HG03354 (cell line): Measurements from ENCODE around the gene ZC3H4.
"Not testable (repeated sequence)": the region's sequence is repeated elsewhere in the genome, so short reads cannot be mapped to it uniquely, and the experiment has no call there.

Experiments
- ATAC-seq: cut with Tn5 transposase; IDR thresholded peaks from one replicate; pipeline ENCODE4 v1.9.1; 2021; ENCODE audit warnings: mild to moderate bottlenecking; ENCODE audit not compliant: unreplicated experiment, poor library complexity, severe bottlenecking

The ZC3H4 gene

DNA sequence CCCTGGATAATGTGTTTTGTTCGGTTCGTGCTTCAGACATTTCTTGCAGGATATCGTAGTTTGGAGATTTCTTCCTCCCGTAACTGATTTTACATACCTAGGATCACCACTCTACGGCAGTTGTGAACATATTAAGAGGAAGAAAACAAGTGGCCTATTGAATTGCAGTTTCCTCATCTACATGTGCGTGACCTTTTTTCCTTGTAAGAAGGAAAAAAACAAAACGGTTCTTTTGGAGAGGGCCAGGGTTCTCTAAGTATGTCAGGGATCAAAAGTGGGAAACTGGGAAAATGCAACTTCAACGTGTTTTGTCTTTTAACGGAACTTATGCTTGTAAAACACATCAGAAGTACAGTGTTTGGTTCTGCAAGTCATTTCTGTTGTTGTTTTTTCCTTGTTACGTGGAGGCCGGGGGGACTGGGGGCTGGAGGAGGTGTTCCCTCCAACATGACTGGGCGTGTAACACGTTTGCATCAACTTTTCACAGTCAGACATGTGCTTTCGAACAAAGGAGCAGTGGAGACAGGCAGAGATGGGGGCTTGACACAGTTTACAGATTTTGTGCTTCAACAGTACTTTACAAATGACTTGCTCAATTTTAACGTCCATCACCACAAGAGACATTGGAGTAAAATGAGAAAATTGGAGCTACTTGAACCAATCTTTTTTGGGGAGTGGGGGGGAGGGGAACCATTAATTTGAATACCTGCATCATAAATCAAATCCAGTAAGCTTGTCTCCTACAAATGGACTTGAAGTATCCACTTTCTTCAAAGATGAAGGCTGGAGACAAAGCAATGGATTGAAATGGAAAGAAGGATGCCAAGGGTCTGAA lies 3.8 kb downstream of the ZC3H4 start:
- no peak for ATAC-seq

DNA sequence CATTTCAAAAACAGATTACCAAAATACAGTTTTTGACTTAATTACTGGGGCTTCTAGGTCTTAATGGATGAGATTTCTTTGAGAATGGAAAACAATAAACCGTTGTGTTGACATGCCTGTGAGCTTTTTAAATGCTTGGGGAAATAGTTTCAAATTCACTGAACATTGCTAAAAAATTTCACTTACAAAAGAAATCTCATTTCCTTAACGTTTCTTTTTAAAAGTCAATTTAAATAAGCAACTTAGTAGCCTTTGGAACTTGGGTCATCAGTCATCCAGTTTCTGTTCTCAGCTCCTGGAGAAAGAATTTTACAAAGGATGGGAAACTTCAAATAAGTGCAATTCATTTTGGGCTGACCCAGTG lies 4.4 kb downstream of the ZC3H4 start:
- no peak for ATAC-seq

DNA sequence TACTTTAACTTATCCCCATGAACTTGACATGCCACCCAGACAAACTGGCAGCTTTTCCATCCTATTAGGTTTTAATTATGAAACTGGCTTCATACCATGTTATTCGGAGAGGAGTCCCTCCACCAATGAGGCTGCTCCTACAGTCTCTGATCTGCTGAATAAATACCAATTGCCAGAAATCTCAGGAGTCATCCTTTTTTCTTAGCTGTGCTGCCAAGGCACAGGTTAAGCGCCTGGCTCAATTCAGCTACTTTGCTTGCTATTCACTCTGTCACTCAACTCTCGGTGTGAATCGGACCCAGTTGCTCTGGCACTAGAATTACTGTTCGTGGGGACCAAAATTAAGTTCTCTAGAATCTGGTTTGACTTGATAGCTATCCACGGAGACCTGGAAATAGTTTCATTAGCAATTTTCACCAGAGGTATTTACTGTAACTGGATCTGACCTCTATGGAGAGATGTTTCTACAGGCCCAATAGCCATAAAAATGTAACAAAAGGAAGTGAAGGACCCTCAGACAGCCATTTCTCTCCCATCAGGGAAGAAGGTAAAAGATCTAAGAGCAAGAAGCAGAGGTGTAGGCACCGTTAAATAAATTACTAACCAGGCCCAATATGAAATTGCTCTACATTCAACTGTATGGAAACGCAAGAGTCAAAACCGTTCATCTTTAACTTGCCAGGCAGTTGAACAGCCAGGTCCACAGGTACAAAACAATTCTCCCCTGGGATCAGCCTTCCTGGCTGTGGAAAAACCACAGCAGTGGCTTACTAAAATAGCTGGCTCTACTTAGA lies 5.4 kb downstream of the ZC3H4 start:
- ATAC-seq = no peak

DNA sequence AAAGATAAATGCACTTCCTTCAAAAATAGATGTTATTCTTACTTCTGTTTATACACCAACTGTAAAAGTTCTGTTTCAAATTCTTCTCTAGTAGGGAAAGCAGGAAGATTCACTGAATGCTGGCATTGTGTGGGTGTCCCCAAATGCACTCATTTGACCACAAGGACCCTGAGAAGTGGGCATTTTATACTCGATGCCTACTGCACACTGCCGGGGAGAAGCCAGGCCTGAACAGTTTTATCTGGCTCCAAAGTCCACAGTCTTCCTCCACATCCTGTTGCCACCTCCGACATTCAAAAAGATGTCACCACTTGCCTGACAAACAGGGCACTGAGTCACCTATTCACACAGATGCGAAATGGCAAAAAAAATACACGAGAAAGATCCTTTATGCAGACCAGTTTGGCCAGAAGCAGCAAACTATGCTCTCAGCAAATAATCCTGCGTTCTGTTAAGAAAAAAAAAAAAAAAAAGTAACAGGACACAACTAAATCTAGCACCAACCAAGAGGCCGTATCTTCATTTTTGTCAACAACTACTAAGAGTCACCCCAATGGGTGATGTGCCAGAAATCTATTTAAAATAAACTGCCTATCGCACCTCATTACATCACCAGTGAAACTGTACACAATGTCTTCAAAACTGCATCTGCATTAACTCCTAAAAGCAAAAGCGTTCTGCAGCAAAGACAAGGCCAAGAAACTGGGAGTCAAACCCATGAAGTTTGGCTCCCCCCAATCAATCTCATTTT lies 6.2 kb downstream of the ZC3H4 start:
- no peak for ATAC-seq

GRCh38 chr19:47106821-47107201 lies 6.8 kb downstream of the ZC3H4 start:
- no peak for ATAC-seq

DNA sequence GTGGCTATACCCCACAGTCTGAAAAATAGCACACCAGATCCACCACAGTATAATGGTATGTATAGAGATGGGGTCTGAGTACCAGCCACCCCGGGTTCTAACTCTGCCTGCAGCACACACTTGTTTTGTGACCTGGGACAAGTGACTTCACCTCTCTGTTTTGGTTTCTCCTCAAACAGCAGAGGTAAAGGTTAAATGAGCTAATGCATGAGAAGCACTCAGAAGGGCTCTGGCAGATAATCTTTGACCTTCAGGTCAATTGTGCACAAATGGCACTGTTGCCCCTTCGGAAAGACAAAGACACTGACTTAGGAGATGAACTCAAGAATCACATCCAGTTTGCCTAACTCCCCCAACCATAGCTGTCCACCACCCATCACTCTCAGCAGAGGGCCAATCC lies 7.7 kb downstream of the ZC3H4 start:
- no peak for ATAC-seq

DNA sequence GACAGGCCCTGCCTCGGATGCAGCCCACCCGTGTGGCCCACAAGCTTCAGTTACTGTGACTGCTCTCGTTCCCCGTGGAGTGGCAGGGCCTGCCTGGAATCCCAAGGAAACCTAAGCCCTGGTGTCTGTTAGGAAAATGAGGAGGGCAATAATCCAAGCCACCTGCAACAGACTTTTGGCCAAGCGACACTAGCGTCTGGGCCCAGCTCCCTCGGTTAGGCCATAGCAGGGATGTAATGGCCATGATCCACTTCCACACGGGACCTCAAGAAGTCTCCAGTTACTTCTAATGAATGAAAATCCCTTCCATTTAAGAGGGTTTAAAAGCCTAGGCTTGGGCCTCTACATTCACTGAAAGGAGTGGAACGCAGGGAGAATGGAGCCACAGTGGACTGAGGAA lies 8.9 kb downstream of the ZC3H4 start:
- no peak for ATAC-seq

DNA sequence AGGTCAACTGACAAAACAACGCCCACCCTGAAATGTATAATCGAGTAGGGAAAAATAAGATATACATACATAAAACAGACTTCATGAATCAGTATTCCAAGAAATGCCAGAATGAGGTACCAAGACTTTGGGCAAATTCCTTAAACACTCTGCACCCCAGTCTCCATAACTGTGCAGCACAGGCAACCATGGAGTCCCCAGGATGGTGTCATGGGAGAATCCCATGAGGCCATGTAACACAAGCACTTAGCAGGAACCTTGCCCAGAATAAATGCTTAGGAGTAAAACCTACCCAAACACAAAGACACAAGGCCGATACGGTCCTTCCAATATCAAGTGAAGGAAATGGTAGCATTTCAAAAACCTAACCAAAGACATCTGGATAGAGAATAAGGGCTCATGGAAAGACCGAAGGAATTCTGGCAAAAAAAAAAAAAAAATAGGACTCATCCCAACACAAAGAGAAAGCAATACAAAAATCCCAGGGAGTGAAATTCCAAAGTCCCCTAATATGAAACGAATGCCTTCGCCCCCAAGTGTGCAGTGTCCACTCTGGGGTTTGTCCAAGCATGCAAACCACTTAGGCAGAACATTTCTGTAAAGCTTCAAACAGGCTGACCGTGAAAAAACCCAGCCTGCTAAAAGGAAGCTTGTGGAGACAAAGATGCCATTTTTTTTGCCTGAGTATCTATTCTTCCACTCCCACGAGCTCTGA lies 11.1 kb downstream of the ZC3H4 start:
- no peak for ATAC-seq

GRCh38 chr19:47101116-47101515 lies 12.5 kb downstream of the ZC3H4 start:
- not testable (repeated sequence) for ATAC-seq

GRCh38 chr19:47100290-47100689 lies 13.3 kb downstream of the ZC3H4 start:
- no peak for ATAC-seq

DNA sequence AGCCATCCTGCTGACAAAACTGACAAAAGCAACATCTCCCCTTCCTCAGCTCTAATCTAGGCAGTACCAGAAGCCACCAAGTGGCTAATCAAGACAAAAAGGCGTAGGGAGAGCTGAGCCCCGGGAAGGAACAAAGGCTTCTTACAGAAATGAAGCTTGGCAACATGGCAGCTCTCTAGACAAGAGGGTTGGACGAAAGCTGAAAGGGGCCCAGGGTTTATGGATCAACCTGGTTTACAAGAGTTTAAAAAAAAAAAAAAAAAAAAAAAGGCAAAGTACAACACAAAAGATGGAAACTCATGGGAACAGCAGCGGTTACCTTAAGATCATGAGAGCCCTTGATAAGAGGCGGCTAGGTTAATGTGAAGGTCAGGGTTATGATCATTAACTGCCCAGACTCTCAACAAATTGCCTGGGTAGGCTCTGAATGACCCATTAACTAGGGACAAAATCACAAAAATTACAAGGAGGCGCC lies 14.0 kb downstream of the ZC3H4 start:
- no peak for ATAC-seq

DNA sequence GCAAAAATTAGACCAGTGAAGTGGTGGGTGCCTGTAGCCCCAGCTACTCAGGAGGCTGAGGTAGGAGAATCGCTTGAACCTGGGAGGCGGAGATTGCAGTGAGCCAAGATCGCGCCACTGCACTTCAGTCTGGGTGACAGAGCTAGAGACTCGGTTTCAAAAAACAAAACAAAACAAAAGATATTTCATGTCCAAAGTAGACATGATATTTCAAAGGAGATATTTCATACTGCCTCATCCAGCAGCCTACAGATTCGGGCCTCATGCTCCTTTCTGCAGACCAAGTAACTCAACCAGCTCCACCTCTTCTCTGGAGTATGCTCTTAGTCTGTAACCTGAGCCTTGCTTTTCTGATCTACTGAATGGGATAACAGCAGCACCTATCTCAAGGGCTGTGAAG lies 15.0 kb downstream of the ZC3H4 start:
- ATAC-seq = no peak

- ATAC-seq = no peak
These were observed 16.0 kb downstream of the ZC3H4 start for GRCh38 chr19:47097396-47098201.

GRCh38 chr19:47096721-47097120 lies 16.9 kb downstream of the ZC3H4 start:
- ATAC-seq = no peak

GRCh38 chr19:47096100-47096704 lies 17.4 kb downstream of the ZC3H4 start:
- no peak for ATAC-seq

DNA sequence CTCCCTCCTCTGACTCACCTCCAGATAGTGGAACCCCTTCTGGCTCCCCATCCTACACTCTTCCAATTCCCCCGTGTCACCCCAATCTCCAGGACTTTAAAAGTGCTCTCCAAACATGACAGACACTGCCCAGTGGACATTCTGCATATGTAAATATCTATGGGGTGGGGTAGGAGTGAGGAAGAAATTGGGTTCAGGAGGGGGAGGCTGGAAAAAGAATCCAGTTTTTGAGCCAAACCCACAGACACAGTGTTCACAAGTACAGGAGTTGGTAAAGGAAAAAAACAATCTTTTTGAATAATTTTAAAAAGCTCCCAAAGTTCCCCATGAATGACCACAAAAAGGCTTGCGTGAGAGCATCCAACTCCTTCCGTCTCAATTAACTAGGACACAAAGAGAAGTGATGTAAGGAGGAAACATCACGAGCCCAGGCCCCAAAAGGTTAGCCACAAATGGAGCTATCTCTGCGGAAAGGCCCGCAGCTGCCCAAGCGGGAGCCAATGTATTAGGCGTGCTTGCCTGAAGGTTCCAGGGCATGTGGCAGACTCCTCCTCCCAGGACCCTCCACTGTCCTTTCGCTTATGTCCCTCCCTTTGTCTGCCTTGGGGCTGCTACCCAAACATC lies 18.0 kb downstream of the ZC3H4 start:
- no peak for ATAC-seq

DNA sequence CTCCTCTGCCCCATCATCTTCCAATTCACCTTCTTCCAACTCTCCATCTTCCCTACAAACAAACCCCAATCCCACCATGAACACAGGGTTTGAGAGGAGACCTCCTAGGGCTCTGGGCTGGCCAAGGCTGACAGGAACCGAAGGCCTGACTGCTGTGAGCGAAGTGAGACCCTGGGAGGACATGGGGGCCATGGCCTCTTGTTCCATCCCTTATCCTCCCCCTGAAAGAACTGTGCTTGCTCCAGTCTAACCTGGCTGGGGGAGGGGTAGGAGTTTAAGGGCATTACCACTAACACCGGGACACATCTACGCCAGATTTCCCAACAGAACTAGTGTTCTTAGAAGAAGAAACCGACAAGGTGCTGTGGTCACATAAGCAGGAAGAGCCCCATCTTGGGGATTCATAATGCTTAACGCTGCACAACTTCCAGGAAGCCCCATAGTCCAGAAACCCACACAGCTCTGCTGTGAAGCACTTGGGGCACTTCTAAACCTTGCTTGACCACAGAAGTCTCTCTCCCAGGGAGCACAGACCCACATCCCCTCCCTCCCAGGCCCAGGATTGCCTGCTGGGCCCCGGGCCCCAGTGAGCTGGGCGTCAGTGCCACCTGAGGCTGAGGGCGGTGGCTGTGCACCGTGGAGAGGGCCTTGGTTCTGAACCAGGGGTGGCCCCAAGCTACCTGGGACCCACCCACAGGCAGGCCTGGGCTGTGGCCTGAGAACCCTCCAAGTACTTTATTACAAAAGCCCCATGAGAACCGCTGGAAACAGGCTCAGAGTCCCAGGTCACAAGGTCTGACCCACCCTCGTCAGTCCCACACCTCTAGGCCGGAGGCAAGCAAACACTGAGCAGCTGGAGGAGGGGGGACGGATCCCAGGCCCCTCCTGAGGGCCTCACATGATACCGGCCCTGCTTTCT lies 18.8 kb downstream of the ZC3H4 start:
- no peak for ATAC-seq
